HPDE6-E6E7 (cell line): Measurements from ENCODE around the gene METTL9.
"Not testable (repeated sequence)": the region's sequence is repeated elsewhere in the genome, so short reads cannot be mapped to it uniquely, and the experiment has no call there.

Source experiments
- DNase-seq: peaks from one replicate; pipeline ENCODE4 v3.0.0; 2011; ENCODE audit warnings: missing footprints; ENCODE audit errors: extremely low spot score

METTL9 gene

GRCh38 chr16:21637032-21637968, 37.9 kb downstream of the METTL9 start:
- no peak for DNase-seq

- DNase-seq: peak; percentile 32
These were observed 39.2 kb downstream of the METTL9 start for GRCh38 chr16:21638573-21638975.

- no peak for DNase-seq
These were observed 40.1 kb downstream of the METTL9 start for GRCh38 chr16:21639493-21639892.

- DNase-seq: no peak
These were observed 42.5 kb downstream of the METTL9 start for GRCh38 chr16:21641916-21642315.

GRCh38 chr16:21642861-21643260, 43.5 kb downstream of the METTL9 start:
- no peak for DNase-seq

- DNase-seq: no peak
These were observed 44.4 kb downstream of the METTL9 start for GRCh38 chr16:21643785-21644184.

- DNase-seq: no peak
These were observed 45.3 kb downstream of the METTL9 start for GRCh38 chr16:21644674-21645073.

GRCh38 chr16:21645261-21645721, 45.9 kb downstream of the METTL9 start:
- no peak for DNase-seq

- no peak for DNase-seq
These were observed 46.7 kb downstream of the METTL9 start for GRCh38 chr16:21646091-21646490.

GRCh38 chr16:21646721-21647561, 47.6 kb downstream of the METTL9 start:
- DNase-seq: no peak

- no peak for DNase-seq
These were observed 48.3 kb downstream of the METTL9 start for GRCh38 chr16:21647562-21648164.

- not testable (repeated sequence) for DNase-seq
These were observed 50.5 kb downstream of the METTL9 start for GRCh38 chr16:21649826-21650406.

GRCh38 chr16:21650521-21650920, 51.1 kb downstream of the METTL9 start:
- no peak for DNase-seq

GRCh38 chr16:21651515-21651914, 52.1 kb downstream of the METTL9 start:
- DNase-seq: no peak

- DNase-seq: no peak
These were observed 53.1 kb downstream of the METTL9 start, which contains the start of gene IGSF6 for GRCh38 chr16:21652453-21652852. Gene IGSF6, minus strand, starts transcription at chr16:21652608. Its CDS starts 10 bp downstream, at chr16:21652598.

GRCh38 chr16:21653571-21653970, 54.2 kb downstream of the METTL9 start:
- no peak for DNase-seq

GRCh38 chr16:21654466-21654865, 55.1 kb downstream of the METTL9 start:
- no peak for DNase-seq

- DNase-seq: no peak
These were observed 55.5 kb downstream of the METTL9 start for GRCh38 chr16:21654881-21655280.

GRCh38 chr16:21656795-21657768, 57.7 kb downstream of the METTL9 start:
- DNase-seq: peak; percentile 55

GRCh38 chr16:21659124-21659523, 59.7 kb downstream of the METTL9 start:
- DNase-seq: no peak
